GM18519 (cell line): ENCODE data around the gene TUBA4B.
A peak's percentile ranks its signal among the peaks of the same experiment; 100 is the strongest.

ENCODE experiments used
- ATAC-seq: cut with Tn5 transposase; IDR thresholded peaks from one replicate; pipeline ENCODE4 v1.9.1; 2021; ENCODE audit warnings: mild to moderate bottlenecking, moderate library complexity; ENCODE audit not compliant: unreplicated experiment, low FRiP score

TUBA4B gene

GRCh38 chr2:219289537-219290361 lies 36.7 kb downstream of the TUBA4B start:
- no peak for ATAC-seq

DNA sequence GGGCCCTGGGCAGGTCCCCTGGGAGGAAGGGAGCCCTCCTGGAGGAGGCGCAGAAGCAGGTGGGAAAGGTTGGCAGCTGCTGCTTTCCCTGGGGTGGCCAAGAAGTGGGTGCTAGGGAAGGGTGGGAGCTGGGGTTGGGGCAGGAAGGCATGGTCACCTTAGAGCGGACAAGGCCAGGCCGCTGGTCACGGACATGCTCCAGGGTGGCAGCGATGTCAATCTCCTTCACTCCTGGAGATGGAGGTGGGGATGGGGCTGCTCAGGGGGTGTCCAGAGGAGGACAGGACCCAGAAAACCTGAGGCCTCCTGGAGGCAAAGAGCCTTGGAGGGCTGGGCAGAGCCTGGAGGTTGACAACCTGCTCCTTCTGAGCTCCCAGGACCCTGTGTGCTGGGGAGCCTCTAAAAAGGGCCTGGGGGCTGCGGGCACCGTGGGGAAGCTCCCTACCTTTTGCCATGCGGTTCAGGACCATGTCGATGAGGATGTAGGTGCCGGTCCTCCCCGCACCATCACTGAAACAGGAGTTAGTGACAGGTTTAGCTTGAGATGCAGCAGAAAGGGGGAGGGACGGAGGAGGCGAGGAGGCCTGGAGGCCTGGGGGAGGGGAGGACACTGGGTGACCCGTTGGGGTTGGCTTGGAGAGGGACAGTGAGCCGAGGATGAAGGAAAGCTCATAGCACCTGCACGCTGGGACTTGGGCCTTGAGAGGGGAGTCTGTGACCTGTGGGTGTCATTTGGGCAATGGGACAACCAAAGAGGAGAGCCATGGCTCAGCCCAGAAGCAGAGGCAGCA lies 37.5 kb downstream of the TUBA4B start:
- no peak for ATAC-seq

GRCh38 chr2:219291394-219291793 lies 38.4 kb downstream of the TUBA4B start:
- no peak for ATAC-seq

- ATAC-seq = no peak
Observed at GRCh38 chr2:219291910-219292490, 39.0 kb downstream of the TUBA4B start.

GRCh38 chr2:219292616-219293015 lies 39.6 kb downstream of the TUBA4B start:
- no peak for ATAC-seq

- ATAC-seq = no peak
Observed at GRCh38 chr2:219293736-219294231, 40.7 kb downstream of the TUBA4B start.

GRCh38 chr2:219294356-219295351 lies 41.6 kb downstream of the TUBA4B start:
- ATAC-seq = peak; percentile 81

DNA sequence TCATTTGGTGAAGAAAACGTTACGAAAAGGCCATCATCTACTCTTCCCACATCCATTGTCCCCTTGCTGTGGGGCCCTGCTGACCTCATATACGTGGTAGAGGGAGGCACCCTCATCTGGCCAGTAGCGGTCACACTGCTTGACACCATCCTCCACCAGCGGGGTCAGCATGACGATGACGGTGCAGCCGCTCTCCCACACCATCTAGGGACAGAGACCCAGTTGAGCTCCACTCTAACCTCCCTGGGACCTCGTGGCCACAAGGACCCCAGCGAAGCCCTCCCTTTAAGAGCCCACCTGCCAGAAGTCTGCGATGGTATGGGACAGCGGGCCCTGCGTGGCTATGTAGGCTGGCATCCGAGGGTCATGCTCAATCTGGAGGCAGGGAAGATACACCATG lies 43.1 kb downstream of the TUBA4B start:
- no peak for ATAC-seq

GRCh38 chr2:219296631-219297391 lies 43.8 kb downstream of the TUBA4B start:
- ATAC-seq = no peak

GRCh38 chr2:219297766-219298456 lies 44.9 kb downstream of the TUBA4B start:
- ATAC-seq = no peak

- no peak for ATAC-seq
Observed at GRCh38 chr2:219298759-219299371, 45.8 kb downstream of the TUBA4B start.

DNA sequence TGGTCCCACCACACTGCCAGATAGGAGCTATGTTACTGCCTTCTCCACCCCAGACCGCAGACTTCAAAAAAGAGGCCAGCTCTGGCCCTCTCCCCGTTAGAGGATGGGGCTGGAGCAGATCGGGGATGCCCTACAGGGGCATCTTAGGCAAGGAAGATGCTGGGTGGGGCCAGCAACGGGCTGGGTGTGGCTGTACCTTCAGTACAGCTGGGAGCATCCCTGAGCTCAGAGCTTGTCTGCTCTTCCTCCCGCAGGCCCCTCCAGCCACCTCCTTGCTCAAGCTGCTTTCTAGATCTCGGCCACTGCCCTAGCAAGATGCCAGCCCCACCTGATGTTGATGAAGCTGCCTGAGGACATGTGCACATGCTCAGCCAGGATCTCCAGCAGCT lies 46.3 kb downstream of the TUBA4B start:
- no peak for ATAC-seq

- no peak for ATAC-seq
Observed at GRCh38 chr2:219300022-219300421, 47.0 kb downstream of the TUBA4B start.

GRCh38 chr2:219302412-219302968 lies 49.4 kb downstream of the TUBA4B start:
- ATAC-seq = no peak

- no peak for ATAC-seq
Observed at GRCh38 chr2:219304223-219304622, 51.2 kb downstream of the TUBA4B start.

- no peak for ATAC-seq
Observed at GRCh38 chr2:219306047-219306446, 53.0 kb downstream of the TUBA4B start.

DNA sequence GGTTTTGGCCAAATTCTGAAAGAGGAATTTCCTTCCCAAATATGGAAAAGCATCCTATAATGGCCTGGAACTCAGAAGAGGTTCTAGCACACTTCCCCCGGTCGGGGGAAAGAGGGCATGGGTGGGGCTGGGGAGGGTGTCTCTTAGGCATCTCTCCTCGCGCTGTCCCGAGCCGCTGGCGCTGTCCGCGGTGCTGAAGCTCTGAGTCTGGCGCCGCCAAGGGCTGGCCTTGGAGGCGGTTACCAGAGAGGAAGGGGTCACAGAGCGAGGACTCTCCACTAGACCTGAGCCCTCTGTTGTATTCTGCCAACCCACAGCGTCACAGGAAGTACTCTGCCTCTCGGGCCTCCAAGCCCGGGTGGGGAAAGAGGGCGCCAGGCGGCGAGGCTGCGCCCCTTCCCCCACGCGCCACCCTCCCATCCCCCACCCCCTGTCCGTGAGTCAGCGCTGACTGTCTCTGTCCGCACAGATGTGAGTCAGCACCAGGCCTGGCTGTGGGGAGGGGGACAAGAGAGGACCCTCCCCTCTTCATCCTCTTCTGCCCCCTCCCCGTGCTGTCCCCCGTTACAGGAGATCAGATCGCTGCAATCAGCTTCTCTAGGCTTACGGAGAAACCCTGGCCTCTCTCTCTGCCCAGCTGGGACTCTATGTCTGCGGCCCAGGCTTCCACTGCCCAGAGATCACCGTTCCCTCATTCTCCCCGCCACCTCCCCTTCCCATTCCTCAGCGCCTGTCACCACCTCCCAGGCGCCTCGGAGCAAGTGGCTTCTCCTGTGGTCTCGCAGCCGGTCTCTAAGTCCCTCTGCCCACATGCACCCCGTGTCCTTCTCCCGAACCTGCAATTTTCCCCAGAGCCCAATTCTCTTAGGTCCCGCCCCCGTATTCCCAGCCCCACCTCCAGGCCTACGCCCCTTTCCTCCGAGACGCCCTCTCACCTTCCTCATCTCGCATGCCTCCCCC lies 55.4 kb downstream of the TUBA4B start:
- no peak for ATAC-seq
